Mesothelial cell of epicardium (in vitro differentiated cells): ENCODE results near the gene ORM1. TPM values are rescaled to one million over a fixed set of nuclear protein-coding genes. Genes with fewer than 3 reads are reported as not detected.
A peak's percentile ranks its signal among the peaks of the same experiment; 100 is the strongest.

ENCODE experiments used
- DNase-seq, 2 experiments: peaks; one replicate each; pipeline ENCODE4 v3.0.0; 2021; ENCODE audit warnings: low spot score in 2 of 2; ENCODE audit not compliant: unreplicated experiment in 2 of 2
- H3K27ac Mint-ChIP-seq: 2 replicates; pipeline ENCODE4 v1.8.0; 2021; ENCODE audit warnings: mixed read lengths
- H3K27me3 Mint-ChIP-seq: 2 replicates; pipeline ENCODE4 v1.8.0; 2021; ENCODE audit warnings: low read depth, mixed read lengths
- H3K36me3 Mint-ChIP-seq: 2 replicates; pipeline ENCODE4 v1.8.0; 2021; ENCODE audit warnings: mixed read lengths
- H3K4me1 Mint-ChIP-seq: 2 replicates; pipeline ENCODE4 v1.8.0; 2021; ENCODE audit warnings: mixed read lengths
- H3K4me3 Mint-ChIP-seq: 2 replicates; pipeline ENCODE4 v1.8.0; 2021; ENCODE audit warnings: mild to moderate bottlenecking, moderate library complexity, mixed read lengths
- H3K9me3 Mint-ChIP-seq: 2 replicates; pipeline ENCODE4 v1.8.0; 2021; ENCODE audit warnings: mixed read lengths
- CTCF ChIP-seq: fragments of 200-600 bp; sonication (generic); IDR thresholded peaks from one replicate; pipeline ENCODE4 v1.5.0; 2021; ENCODE audit warnings: antibody characterized with exemption; ENCODE audit not compliant: unreplicated experiment
- total RNA-seq: library from RNA; stranded (reverse); gene quantifications from 3 replicates; pipeline ENCODE4 v1.2.1, GENCODE V29; 2021

ORM1 gene
- total RNA-seq, 1 donor from 2014 or later, result not detected

- Mint-ChIP-seq H3K9me3 (no peaks in the 10 kb centered on the region), H3K36me3 (peaks cover 31% of the 10 kb centered on the region), H3K4me3 (no peak overlapping the region), H3K27me3 (no peaks in the 10 kb centered on the region), H3K4me1 (peaks cover 4% of the 10 kb centered on the region), H3K27ac (no peak overlapping the region)
- TF ChIP-seq CTCF, result no peak
- no peak for DNase-seq
Observed at GRCh38 chr9:114307899-114308267, 15.0 kb upstream of the ORM1 start.

GRCh38 chr9:114308361-114308950 lies 14.4 kb upstream of the ORM1 start:
- Mint-ChIP-seq H3K4me1 (peaks cover 4% of the 10 kb centered on the region), H3K36me3 (peaks cover 31% of the 10 kb centered on the region), H3K4me3 (no peak overlapping the region), H3K27me3 (no peaks in the 10 kb centered on the region), H3K27ac (no peak overlapping the region), H3K9me3 (no peaks in the 10 kb centered on the region)
- peak in 1 of 2 experiments; percentile 13 for DNase-seq
- TF ChIP-seq CTCF, result no peak

- no peaks in the 10 kb centered on the region for H3K27me3 Mint-ChIP-seq
- peaks cover 28% of the 10 kb centered on the region for H3K36me3 Mint-ChIP-seq
- peaks cover 4% of the 10 kb centered on the region for H3K4me1 Mint-ChIP-seq
- TF ChIP-seq CTCF, result no peak
- H3K27ac Mint-ChIP-seq, result no peak overlapping the region
- peak in 1 of 2 experiments; percentile 16 for DNase-seq
- no peaks in the 10 kb centered on the region for H3K9me3 Mint-ChIP-seq
- no peak overlapping the region for H3K4me3 Mint-ChIP-seq
Observed at GRCh38 chr9:114309096-114309495, 13.8 kb upstream of the ORM1 start.

- H3K4me1 Mint-ChIP-seq, result peaks cover under 1% of the 10 kb centered on the region
- peak in 1 of 2 experiments; percentile 16 for DNase-seq
- H3K27ac Mint-ChIP-seq, result no peak overlapping the region
- H3K4me3 Mint-ChIP-seq, result no peak overlapping the region
- TF ChIP-seq CTCF, result no peak
- H3K9me3 Mint-ChIP-seq, result no peaks in the 10 kb centered on the region
- no peaks in the 10 kb centered on the region for H3K27me3 Mint-ChIP-seq
- peaks cover 24% of the 10 kb centered on the region for H3K36me3 Mint-ChIP-seq
Observed at GRCh38 chr9:114310471-114311450, 12.1 kb upstream of the ORM1 start.

- no peak for TF ChIP-seq CTCF
- peaks cover 24% of the 10 kb centered on the region for H3K36me3 Mint-ChIP-seq
- H3K27ac Mint-ChIP-seq, result no peak overlapping the region
- no peak overlapping the region for H3K4me3 Mint-ChIP-seq
- H3K4me1 Mint-ChIP-seq, result no peaks in the 10 kb centered on the region
- DNase-seq, result peak in 1 of 2 experiments; percentile 26
- H3K27me3 Mint-ChIP-seq, result no peaks in the 10 kb centered on the region
- H3K9me3 Mint-ChIP-seq, result no peaks in the 10 kb centered on the region
Observed at GRCh38 chr9:114311571-114312512, 11.1 kb upstream of the ORM1 start.
